ENCODE data around the gene CASZ1.

DNA sequence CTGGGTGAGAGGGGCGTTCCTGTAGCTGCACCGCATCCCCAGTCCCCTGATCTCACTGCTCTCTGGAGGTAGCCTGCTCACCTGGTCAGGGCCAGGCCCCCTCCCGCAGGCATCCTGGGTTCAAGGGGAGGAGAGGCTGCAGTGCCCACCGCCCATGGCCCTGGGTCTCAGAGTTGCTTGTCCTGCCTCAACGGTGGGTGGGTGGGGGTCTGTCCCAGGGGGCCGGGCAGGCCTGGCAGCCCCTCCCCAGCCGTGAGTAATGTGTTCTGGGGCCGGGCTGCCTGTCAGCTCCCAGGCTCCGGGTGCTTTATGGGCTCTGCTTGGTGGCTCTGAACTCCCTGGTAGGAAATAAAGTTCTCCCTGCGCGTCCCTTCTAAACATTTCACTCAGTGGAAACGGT lies 126.9 kb downstream of the CASZ1 start:
- TF ChIP-seq CTCF (IDR thresholded peaks at IDR 0.05; ENCODE audit: borderline replicate concordance, extremely low read depth, low read length, poor library complexity, severe bottlenecking) (no peak), EZH2 (IDR thresholded peaks at IDR 0.05; ENCODE audit: borderline replicate concordance, low read depth, low read length, severe bottlenecking) (no peak)

All from DND-41 (cell line).